GM18861 (cell line): Measurements from ENCODE around the gene SH3PXD2B.

ENCODE experiments used
- ATAC-seq: cut with Tn5 transposase; IDR thresholded peaks from one replicate; pipeline ENCODE4 v1.9.1; 2021; ENCODE audit not compliant: unreplicated experiment

SH3PXD2B gene

DNA sequence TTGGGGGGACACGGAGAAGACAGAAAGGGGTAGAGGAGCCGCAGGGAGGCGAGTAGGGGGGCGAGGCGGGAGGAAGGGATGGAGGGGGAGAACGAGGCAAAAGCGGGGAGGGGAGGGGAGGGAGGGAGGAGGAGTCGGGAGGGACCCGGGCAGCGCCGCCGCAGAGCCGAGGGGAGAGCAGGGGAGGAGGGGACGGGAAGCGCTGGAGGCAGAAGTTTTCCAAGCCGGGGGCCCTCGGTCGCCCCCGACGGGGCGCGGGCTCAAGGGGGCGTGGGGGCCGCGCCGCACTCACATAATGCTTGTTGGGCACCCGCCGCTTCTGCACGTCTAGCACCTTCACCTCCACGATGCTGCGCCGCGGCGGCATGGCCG is 353 bp downstream of the SH3PXD2B start:
- ATAC-seq = no peak

- no peak for ATAC-seq
These were observed 929 bp downstream of the SH3PXD2B start for GRCh38 chr5:172453206-172453985.

DNA sequence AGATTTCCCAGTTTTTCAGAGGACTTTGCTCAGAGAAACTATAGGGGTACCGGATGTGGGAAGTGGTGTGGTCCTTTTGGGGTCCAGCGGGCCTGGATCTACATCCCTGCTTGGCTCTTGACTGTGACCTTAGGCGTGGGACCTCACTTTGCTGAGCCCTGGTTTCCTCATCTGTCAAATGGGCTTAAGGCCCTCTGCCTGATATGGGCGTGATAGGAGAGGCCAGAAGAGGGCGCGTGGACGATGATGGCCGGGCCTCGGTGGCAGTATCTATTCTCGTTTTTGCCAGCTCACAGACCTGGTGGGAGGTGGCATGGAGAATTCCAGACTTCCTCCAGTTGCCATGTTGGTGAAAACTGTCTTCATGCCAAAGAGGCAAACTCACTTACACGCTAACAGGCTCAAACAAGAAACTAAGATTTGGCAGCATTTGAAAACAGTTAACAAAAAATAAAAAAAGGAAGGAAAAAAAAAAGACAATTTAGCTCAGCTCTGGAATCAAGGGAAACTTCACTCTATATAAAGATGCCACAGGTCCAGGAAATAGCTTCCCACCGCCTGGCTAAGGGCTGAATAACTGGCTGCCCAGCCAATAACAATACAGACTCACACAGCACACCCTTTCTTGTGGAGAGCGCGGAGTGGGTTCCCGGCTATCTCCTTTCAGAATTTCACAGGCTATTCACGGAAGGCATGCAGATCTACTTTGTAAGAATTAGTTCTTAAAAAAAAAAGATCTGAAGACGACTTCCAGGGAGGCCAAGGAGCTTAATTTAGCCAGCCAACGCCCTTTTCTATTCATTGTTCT is 1.7 kb downstream of the SH3PXD2B start:
- no peak for ATAC-seq

DNA sequence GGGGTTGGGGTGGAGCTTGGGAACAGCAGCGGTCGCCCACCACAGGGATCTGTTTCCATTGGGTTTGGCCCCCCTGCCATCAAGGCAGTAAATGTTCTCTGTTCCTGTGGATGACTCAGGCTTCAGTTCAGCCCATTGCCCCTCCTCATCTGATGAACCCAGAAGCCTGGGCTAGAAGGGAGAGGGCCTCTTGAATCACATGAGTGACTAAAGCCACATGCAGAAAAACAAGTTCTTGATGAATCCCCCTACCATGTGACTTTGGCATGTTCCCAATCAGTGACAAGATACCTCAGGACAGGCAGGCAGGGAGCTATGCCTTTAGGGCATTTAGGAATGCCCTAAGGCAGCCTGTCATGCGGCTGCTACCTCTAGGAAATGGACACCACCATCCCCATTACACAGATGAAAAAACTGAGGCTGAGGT is 2.5 kb downstream of the SH3PXD2B start:
- ATAC-seq = no peak

- no peak for ATAC-seq
These were observed 3.2 kb downstream of the SH3PXD2B start for GRCh38 chr5:172450861-172451695.

- no peak for ATAC-seq
These were observed 3.9 kb downstream of the SH3PXD2B start for GRCh38 chr5:172450453-172450852.

GRCh38 chr5:172448999-172449398 is 5.3 kb downstream of the SH3PXD2B start:
- no peak for ATAC-seq

GRCh38 chr5:172447646-172448365 is 6.5 kb downstream of the SH3PXD2B start:
- ATAC-seq = no peak

DNA sequence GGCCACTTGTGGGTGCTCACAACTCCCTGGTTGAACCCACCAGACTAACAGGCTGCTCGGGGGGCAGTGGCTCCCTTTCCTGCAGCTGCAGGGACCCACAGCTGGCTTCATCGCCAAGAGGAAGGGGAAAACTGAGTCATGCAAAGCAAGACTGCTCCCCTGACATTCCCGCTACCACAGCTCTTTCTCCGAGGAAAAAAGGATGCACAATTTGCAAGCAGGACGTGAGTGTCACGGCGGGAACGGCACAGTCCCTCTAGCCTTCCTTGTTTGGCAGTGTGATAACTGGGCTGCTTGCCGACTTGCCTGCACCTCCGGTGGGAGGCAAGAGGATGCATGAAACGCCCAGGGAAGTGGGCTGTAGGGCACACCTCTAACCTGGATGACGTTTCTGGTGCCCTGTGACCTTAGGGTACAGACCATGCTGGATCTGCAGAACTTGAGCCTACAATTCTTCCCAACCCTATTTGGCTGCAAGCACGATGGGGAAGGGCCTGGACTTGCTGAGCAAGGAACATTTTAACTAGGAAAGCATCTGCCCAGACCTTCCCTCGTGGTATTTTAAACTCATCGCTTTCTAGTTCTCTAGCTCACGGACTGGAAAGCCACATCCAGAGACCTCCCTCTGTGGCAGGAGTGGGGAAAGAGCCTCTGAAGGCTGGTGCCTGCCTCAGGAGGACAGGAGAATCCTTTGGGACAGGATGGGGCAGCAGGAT is 7.8 kb downstream of the SH3PXD2B start:
- ATAC-seq = no peak

DNA sequence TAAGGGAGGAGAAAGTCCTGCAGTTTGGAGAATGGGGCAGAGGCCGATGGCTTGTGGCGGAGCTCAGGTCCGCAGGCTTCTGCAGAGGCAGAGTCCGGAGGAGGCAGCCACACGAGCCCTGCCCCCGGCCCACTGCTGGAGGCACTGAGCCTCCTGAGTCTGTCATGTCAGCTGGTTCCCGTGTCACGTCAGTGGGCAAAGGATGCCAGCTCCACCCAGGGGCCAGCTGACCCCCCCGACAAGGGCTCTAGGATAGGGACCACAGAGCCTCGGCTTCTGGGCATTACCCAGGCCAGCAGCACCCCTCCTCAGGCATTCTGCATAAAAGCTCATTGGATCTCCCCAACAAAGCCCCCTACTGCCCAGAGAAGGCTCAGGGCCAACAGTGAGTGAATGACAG is 8.5 kb downstream of the SH3PXD2B start:
- no peak for ATAC-seq

DNA sequence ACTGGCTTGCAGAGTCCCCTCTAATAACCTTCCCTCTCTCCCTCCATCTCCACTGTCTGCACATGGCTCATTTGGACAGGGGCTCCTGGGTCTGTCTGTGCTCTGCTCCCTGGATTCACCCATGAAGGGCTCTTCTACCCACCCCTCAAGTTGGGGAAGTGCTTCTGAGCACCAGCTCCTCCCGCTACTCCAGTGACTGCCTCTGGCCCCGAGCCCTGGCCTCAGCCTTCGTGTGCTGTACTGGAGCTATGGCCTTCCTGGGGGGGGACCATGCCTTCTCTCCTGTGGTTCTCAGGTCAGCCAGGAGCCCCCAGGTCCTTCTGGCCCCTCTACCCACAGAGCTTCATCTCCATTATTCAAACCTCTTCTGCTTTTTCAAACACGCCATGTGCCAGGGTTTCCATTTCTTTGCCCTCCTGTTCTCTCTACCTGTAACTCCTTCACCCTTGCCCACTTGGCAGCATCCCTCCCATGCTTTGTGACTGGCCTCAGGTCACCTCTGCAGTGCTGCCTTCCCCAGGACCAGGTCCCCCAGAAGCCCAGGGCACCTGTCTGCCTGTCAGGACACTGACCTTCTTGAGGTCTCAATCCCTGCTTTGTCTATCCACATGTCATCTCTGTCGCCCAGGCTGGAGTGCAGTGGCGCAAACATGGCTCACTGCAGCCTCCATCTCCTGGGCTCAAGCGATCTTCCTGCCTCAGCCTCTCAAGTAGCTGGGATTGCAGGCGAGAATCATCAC is 9.5 kb downstream of the SH3PXD2B start:
- no peak for ATAC-seq

- ATAC-seq = no peak
These were observed 10.2 kb downstream of the SH3PXD2B start for GRCh38 chr5:172444110-172444510.

GRCh38 chr5:172443441-172444109 is 10.8 kb downstream of the SH3PXD2B start:
- ATAC-seq = no peak

DNA sequence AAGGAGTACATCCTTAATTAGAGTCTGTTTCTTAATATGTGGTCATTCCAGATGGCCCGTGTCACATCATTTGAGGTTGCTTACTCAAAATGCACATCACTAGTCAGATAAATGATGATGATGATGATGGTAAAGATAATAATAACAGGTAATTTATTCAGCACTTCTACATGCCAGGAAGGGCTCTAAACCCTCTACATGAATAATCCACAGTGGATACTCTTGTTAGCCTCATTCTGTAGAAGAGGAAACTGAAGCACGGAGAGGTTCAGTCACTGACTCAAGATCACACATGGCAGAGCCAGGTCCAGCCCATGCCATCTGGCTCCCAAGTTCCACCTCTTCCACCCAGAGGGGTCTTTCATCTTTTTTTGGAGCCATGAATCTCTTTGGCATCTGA is 11.7 kb downstream of the SH3PXD2B start:
- ATAC-seq = no peak

DNA sequence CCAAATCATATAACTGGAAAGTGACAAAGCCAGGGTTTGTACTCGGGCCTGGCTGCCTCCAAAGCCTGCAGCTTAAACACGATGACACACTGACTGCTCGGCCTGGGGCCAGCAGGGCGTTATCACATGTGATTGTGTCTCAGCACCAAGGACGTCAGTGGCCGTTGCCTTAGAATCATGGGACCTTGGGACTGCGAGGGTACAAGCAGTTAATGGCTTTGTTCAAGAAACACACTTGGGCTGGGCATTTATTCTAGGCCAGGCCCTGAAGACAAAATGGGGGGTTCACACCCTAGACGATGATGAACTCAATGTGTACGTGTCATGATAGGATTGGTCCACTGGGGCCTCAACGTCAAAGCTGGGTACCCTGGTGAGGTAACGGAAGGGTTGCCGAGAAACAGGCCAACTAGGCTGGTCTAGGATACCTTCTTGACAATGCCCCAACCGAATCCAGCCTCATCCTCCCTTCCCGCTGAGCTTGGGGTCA is 13.0 kb downstream of the SH3PXD2B start:
- no peak for ATAC-seq

DNA sequence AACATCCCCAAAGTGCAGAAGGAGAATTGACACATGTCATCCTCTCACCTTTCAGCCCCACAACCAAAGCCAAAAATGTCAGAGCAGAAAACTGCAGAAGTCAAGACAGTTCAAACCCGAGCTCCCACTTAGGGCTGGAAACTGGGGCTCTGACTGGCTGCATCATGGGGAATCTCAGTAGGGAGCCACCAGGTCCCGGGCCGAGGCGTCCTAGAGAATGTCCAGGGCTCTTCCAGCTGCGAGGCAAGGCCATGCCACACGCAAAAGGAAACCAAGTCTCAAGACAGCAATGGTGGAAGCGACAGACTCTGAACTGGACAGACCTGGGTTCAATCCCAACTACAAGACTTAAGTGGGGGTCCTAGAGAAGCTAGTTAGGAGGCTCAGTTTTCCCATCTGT is 13.8 kb downstream of the SH3PXD2B start:
- ATAC-seq = no peak

DNA sequence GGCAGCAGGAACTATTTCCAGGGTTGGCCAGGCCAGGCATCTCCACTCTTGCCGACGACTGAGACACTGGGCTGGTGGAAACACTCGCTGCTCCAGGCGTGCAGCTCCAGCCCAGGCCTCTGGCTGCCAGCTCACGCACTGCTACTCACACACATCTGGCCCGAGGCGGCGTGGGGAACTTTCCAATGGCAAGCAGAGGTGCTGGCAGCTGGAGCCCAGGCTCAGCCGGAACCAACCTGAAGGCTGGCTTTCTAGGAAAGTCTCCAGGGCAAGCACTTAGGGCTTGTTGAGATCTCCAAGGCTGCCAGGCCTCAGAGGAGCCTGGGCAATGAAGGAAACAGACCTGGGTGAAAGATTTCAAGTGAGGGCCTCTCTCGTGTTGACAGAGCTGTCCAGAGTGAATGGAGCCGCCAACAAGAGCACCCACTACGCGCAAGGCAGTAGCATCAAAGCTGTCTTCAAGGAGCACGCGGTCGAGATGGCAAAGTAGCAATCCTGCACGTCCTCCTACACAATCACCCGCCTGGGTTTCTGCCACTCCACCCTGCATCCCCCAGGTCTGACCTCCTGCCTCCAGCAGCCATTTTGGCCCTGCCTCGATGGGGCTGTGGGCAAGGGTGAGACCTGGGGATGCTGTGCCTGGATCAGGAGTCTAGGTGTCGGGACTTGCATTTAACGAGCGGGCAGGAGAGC is 14.4 kb downstream of the SH3PXD2B start:
- no peak for ATAC-seq

- no peak for ATAC-seq
These were observed 16.0 kb downstream of the SH3PXD2B start for GRCh38 chr5:172438319-172438668.
